Neural cell (in vitro differentiated cells): Measurements from ENCODE around the gene VPS33B. TPM values are rescaled to one million over a fixed set of nuclear protein-coding genes. Genes with fewer than 3 reads are reported as not detected.
"Not testable (repeated sequence)": the region's sequence is repeated elsewhere in the genome, so short reads cannot be mapped to it uniquely, and the experiment has no call there.

Source experiments
- H2AFZ ChIP-seq: fragments of 200-600, 300-800 bp; sonication (generic), shearing (Covaris generic); 2 replicates; pipeline ENCODE4 v1.6.0; 2014; ENCODE audit warnings: low read depth, mild to moderate bottlenecking, antibody characterized with exemption, low read length, moderate library complexity
- H3F3A ChIP-seq: fragments of 200-600 bp; shearing (Covaris generic); 2 replicates; pipeline ENCODE4 v1.6.1; 2016; ENCODE audit warnings: mild to moderate bottlenecking, moderate library complexity, mixed read lengths, antibody characterized with exemption, low read length; ENCODE audit not compliant: insufficient read depth, poor library complexity, severe bottlenecking
- H3K27ac ChIP-seq: fragments of 200-600, 300-800 bp; sonication (generic), shearing (Covaris generic); 2 replicates; pipeline ENCODE4 v1.5.1; 2014; ENCODE audit warnings: mild to moderate bottlenecking, low read length, moderate library complexity
- H3K27me3 ChIP-seq: fragments of 300-800, 200-600 bp; sonication (generic), shearing (Covaris generic); 2 replicates; pipeline ENCODE4 v1.6.0; 2014; ENCODE audit warnings: mild to moderate bottlenecking, low read depth, low read length, moderate library complexity; ENCODE audit not compliant: insufficient read depth
- H3K36me3 ChIP-seq: fragments of 300-800, 200-600 bp; sonication (generic), shearing (Covaris generic); 2 replicates; pipeline ENCODE4 v1.5.1; 2014; ENCODE audit warnings: mild to moderate bottlenecking, antibody characterized with exemption, low read length, moderate library complexity; ENCODE audit not compliant: insufficient read depth
- H3K4me2 ChIP-seq: fragments of 300-800, 200-600 bp; sonication (generic), shearing (Covaris generic); 2 replicates; pipeline ENCODE4 v1.6.0; 2014; ENCODE audit warnings: mild to moderate bottlenecking, low read length
- H3K4me3 ChIP-seq: fragments of 300-800, 200-600 bp; sonication (generic), shearing (Covaris generic); 2 replicates; pipeline ENCODE4 v1.5.1; 2014; ENCODE audit warnings: mild to moderate bottlenecking, low read length, moderate library complexity
- H3K79me2 ChIP-seq: fragments of 200-600 bp; shearing (Covaris generic); replicated peaks from 2 replicates; pipeline ENCODE4 v1.6.0; 2014; ENCODE audit warnings: mild to moderate bottlenecking, low read length, moderate library complexity; ENCODE audit not compliant: insufficient read depth
- H3K9ac ChIP-seq: fragments of 300-800, 200-600 bp; sonication (generic), shearing (Covaris generic); 2 replicates; pipeline ENCODE4 v1.6.1; 2016; ENCODE audit warnings: mild to moderate bottlenecking, low read length, mixed read lengths
- H3K9me2 ChIP-seq: fragments of 200-600 bp; shearing (Covaris generic); 2 replicates; pipeline ENCODE4 v1.6.1; 2016; ENCODE audit warnings: mild to moderate bottlenecking, low read length, mixed read lengths; ENCODE audit not compliant: insufficient read depth
- H3K9me3 ChIP-seq: fragments of 200-600, 300-800 bp; sonication (generic), shearing (Covaris generic); 2 replicates; pipeline ENCODE4 v1.6.1; 2016; ENCODE audit warnings: mild to moderate bottlenecking, mixed run types, low read length, moderate library complexity, mixed read lengths
- H4K20me1 ChIP-seq: fragments of 200-600 bp; shearing (Covaris generic); 2 replicates; pipeline ENCODE4 v1.6.1; 2016; ENCODE audit warnings: mild to moderate bottlenecking, mixed run types; ENCODE audit not compliant: insufficient read depth
- EP300 ChIP-seq: fragments of 450-650 bp; conservative IDR thresholded peaks from 2 replicates; pipeline ENCODE4 v1.6.1; 2014; ENCODE audit warnings: antibody characterized with exemption, mild to moderate bottlenecking, moderate library complexity; ENCODE audit not compliant: poor library complexity, severe bottlenecking
- EZH2 ChIP-seq: fragments of 200-600, 300-800 bp; shearing (Covaris generic), sonication (generic); IDR thresholded peaks from 2 replicates; pipeline ENCODE4 v1.6.1; 2014; ENCODE audit warnings: antibody characterized with exemption, low read length, borderline replicate concordance, mild to moderate bottlenecking; ENCODE audit not compliant: insufficient read depth, poor library complexity, severe bottlenecking
- MXI1 ChIP-seq: fragments of 450-650 bp; conservative IDR thresholded peaks from 2 replicates; pipeline ENCODE4 v1.6.1; 2014; ENCODE audit warnings: antibody characterized with exemption, mild to moderate bottlenecking; ENCODE audit not compliant: poor library complexity, severe bottlenecking
- POLR2AphosphoS5 ChIP-seq: IDR thresholded peaks from 2 replicates; pipeline ENCODE4 v1.6.1; 2012
- RAD21 ChIP-seq: fragments of 450-650 bp; conservative IDR thresholded peaks from 2 replicates; pipeline ENCODE4 v1.6.1; 2014; ENCODE audit warnings: antibody characterized with exemption, mild to moderate bottlenecking, moderate library complexity
- SMC3 ChIP-seq: fragments of 450-650 bp; conservative IDR thresholded peaks from 2 replicates; pipeline ENCODE4 v1.6.1; 2014; ENCODE audit warnings: antibody characterized with exemption, mild to moderate bottlenecking, moderate library complexity; ENCODE audit not compliant: poor library complexity
- TAF1 ChIP-seq: IDR thresholded peaks from 2 replicates; pipeline ENCODE4 v1.6.1; 2012; ENCODE audit warnings: low read depth
- polyA plus RNA-seq: library from polyadenylated mRNA; depleted of rRNA; stranded (reverse); fragments of >200 nt; gene quantifications from 2 replicates; pipeline ENCODE4 v1.2.3, GENCODE V29; 2014
- TF ChIP-seq, protein P1 (sequence below): IDR thresholded peaks from 2 replicates; pipeline ENCODE4 v1.6.1; 2012; ENCODE audit warnings: borderline replicate concordance
- TF ChIP-seq, protein P2 (sequence below): fragments of 450-650 bp; IDR thresholded peaks from 2 replicates; pipeline ENCODE4 v1.5.1; 2014; ENCODE audit warnings: antibody characterized with exemption, mild to moderate bottlenecking, moderate library complexity; ENCODE audit not compliant: poor library complexity, severe bottlenecking

Gene VPS33B
- polyA plus RNA-seq, 1 donor from 2014 or later: 54.9 TPM

DNA sequence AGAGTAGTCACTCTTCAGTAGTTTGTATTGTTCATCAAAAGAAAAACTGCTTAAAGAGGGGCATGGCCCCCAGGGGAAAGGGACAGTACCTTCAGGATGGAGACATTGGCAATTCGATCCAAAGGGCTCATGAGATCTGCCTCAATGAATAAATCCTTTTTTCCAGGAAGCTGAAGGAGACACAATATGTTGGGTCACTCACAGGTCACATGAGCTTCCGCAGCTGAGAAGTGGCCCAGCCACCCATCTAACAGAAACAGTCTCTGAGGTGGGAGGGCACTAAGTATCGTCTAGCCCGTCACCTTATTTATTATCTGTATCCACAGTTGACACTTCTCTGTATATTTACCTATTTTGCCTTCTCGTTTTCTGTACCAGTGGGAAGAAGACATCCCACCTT, 4.7 kb downstream of the VPS33B start:
- Histone ChIP-seq H3F3A (no peaks in the 10 kb centered on the region), H3K27me3 (no peaks in the 10 kb centered on the region), H3K9me3 (no peaks in the 10 kb centered on the region), H4K20me1 (no peaks in the 10 kb centered on the region), H3K9me2 (no peaks in the 10 kb centered on the region), H3K27ac (no peak overlapping the region), H3K79me2 (peaks cover 31% of the 10 kb centered on the region), H3K4me2 (no peak overlapping the region), H3K9ac (no peak overlapping the region), H2AFZ (no peak overlapping the region), H3K4me3 (no peak overlapping the region), H3K36me3 (no peaks in the 10 kb centered on the region)
- TF ChIP-seq MXI1 (no peak), EP300 (no peak), TAF1 (no peak), POLR2AphosphoS5 (no peak), EZH2 (no peak), SMC3 (no peak), RAD21 (no peak)
- TF ChIP-seq, protein P1, sequence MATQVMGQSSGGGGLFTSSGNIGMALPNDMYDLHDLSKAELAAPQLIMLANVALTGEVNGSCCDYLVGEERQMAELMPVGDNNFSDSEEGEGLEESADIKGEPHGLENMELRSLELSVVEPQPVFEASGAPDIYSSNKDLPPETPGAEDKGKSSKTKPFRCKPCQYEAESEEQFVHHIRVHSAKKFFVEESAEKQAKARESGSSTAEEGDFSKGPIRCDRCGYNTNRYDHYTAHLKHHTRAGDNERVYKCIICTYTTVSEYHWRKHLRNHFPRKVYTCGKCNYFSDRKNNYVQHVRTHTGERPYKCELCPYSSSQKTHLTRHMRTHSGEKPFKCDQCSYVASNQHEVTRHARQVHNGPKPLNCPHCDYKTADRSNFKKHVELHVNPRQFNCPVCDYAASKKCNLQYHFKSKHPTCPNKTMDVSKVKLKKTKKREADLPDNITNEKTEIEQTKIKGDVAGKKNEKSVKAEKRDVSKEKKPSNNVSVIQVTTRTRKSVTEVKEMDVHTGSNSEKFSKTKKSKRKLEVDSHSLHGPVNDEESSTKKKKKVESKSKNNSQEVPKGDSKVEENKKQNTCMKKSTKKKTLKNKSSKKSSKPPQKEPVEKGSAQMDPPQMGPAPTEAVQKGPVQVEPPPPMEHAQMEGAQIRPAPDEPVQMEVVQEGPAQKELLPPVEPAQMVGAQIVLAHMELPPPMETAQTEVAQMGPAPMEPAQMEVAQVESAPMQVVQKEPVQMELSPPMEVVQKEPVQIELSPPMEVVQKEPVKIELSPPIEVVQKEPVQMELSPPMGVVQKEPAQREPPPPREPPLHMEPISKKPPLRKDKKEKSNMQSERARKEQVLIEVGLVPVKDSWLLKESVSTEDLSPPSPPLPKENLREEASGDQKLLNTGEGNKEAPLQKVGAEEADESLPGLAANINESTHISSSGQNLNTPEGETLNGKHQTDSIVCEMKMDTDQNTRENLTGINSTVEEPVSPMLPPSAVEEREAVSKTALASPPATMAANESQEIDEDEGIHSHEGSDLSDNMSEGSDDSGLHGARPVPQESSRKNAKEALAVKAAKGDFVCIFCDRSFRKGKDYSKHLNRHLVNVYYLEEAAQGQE: no peak
- TF ChIP-seq, protein P2, sequence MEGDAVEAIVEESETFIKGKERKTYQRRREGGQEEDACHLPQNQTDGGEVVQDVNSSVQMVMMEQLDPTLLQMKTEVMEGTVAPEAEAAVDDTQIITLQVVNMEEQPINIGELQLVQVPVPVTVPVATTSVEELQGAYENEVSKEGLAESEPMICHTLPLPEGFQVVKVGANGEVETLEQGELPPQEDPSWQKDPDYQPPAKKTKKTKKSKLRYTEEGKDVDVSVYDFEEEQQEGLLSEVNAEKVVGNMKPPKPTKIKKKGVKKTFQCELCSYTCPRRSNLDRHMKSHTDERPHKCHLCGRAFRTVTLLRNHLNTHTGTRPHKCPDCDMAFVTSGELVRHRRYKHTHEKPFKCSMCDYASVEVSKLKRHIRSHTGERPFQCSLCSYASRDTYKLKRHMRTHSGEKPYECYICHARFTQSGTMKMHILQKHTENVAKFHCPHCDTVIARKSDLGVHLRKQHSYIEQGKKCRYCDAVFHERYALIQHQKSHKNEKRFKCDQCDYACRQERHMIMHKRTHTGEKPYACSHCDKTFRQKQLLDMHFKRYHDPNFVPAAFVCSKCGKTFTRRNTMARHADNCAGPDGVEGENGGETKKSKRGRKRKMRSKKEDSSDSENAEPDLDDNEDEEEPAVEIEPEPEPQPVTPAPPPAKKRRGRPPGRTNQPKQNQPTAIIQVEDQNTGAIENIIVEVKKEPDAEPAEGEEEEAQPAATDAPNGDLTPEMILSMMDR: no peak

DNA sequence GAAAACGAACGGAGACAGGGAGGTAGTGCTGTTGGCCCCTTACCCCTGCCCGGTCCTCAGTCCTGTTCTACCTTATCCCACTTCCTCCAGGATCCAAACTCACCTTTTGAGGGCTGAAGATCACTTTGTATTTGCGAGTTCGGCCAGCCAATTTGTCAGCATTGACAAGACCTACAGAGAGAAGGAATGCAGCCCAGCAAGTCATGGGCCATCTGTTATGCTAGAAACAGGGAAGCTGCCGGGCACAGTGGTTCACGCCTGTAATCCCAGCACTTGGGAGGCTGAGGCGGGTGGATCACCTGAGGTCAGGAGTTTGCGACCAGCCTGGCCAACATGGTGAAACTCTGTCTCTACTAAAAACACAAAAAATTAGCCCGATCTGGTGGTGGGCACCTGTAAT, 8.7 kb downstream of the VPS33B start:
- not testable (repeated sequence) for H3K9ac ChIP-seq
- H3K36me3 ChIP-seq: peaks cover 11% of the 10 kb centered on the region

DNA sequence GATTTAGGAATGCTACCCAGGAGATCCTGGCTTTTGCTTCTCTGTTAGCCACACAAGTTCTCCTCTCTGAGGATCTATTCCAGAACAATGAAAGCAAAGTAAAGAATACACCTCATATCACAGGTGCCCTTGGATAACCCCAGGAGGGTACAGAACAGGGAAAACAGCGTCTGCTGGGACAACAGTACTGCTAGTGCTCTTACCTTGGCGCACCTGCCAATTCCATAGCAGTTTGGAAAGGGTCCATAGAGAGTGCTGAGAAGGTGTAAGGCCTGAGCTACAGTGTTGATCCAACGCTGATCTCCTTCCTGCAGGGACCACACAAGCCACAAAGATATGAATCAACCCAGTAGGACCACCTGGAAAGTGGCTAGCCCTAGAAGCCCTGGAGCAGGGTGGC, 15.1 kb downstream of the VPS33B start:
- Histone ChIP-seq H3K36me3 (peaks cover 11% of the 10 kb centered on the region), H3K9ac (no peak overlapping the region), H3K9me3 (no peaks in the 10 kb centered on the region), H3K9me2 (no peaks in the 10 kb centered on the region), H3K27me3 (no peaks in the 10 kb centered on the region), H3K4me3 (no peak overlapping the region), H4K20me1 (no peaks in the 10 kb centered on the region), H2AFZ (no peak overlapping the region), H3F3A (no peaks in the 10 kb centered on the region), H3K27ac (no peak overlapping the region), H3K4me2 (no peak overlapping the region), H3K79me2 (no peaks in the 10 kb centered on the region)
- TF ChIP-seq EZH2: no peak
- no peak for TF ChIP-seq TAF1
- TF ChIP-seq POLR2AphosphoS5: no peak
- no peak for TF ChIP-seq RAD21
- TF ChIP-seq SMC3: no peak
- no peak for TF ChIP-seq EP300
- no peak for TF ChIP-seq MXI1
- TF ChIP-seq, protein P2: no peak
- TF ChIP-seq, protein P1: no peak

More for the DNA sequence above, 8.7 kb downstream of the VPS33B start:
- not testable (repeated sequence) for H2AFZ ChIP-seq, H3K4me3 ChIP-seq, H3K9me3 ChIP-seq, H3F3A ChIP-seq, H3K9me2 ChIP-seq, H3K27ac ChIP-seq, H3K27me3 ChIP-seq, H3K79me2 ChIP-seq, H3K4me2 ChIP-seq, H4K20me1 ChIP-seq
